Activated naive CD4-positive, alpha-beta T cell treated with anti-CD3 and anti-CD28 coated beads, Interleukin-2, amount 50 U/mL, for 24 hours (primary cell): ENCODE results near the gene RGL4.

Experiments
- H3K27ac Mint-ChIP-seq: one replicate; pipeline ENCODE4 v1.8.0; 2021; ENCODE audit warnings: mild to moderate bottlenecking, mixed read lengths
- H3K27me3 Mint-ChIP-seq: one replicate; pipeline ENCODE4 v1.8.0; 2021; ENCODE audit warnings: mixed read lengths
- H3K36me3 Mint-ChIP-seq: one replicate; pipeline ENCODE4 v1.8.0; 2021; ENCODE audit warnings: mixed read lengths
- H3K4me1 Mint-ChIP-seq: one replicate; pipeline ENCODE4 v1.8.0; 2021; ENCODE audit warnings: mixed read lengths
- H3K4me3 Mint-ChIP-seq: one replicate; pipeline ENCODE4 v1.8.0; 2021; ENCODE audit warnings: mild to moderate bottlenecking, mixed read lengths
- H3K9me3 Mint-ChIP-seq: one replicate; pipeline ENCODE4 v1.8.0; 2021; ENCODE audit warnings: mixed read lengths

RGL4 gene

GRCh38 chr22:23742505-23743264 is 51.9 kb downstream of the RGL4 start:
- H3K27me3 Mint-ChIP-seq = no peaks in the 10 kb centered on the region
- no peak overlapping the region for H3K4me3 Mint-ChIP-seq
- no peaks in the 10 kb centered on the region for H3K9me3 Mint-ChIP-seq
- no peak overlapping the region for H3K27ac Mint-ChIP-seq
- no peaks in the 10 kb centered on the region for H3K4me1 Mint-ChIP-seq
- H3K36me3 Mint-ChIP-seq = peaks cover 24% of the 10 kb centered on the region

GRCh38 chr22:23743303-23743705 is 52.5 kb downstream of the RGL4 start:
- Mint-ChIP-seq H3K4me1 (no peaks in the 10 kb centered on the region), H3K27me3 (no peaks in the 10 kb centered on the region), H3K4me3 (no peak overlapping the region), H3K27ac (no peak overlapping the region), H3K9me3 (no peaks in the 10 kb centered on the region), H3K36me3 (peaks cover 24% of the 10 kb centered on the region)

- H3K9me3 Mint-ChIP-seq = no peaks in the 10 kb centered on the region
- H3K27me3 Mint-ChIP-seq = no peaks in the 10 kb centered on the region
- no peak overlapping the region for H3K4me3 Mint-ChIP-seq
- H3K27ac Mint-ChIP-seq = no peak overlapping the region
- H3K36me3 Mint-ChIP-seq = peaks cover 24% of the 10 kb centered on the region
- no peaks in the 10 kb centered on the region for H3K4me1 Mint-ChIP-seq
These were observed 53.2 kb downstream of the RGL4 start for GRCh38 chr22:23744001-23744400.

GRCh38 chr22:23744485-23744884 is 53.7 kb downstream of the RGL4 start:
- Mint-ChIP-seq H3K36me3 (peaks cover 24% of the 10 kb centered on the region), H3K4me3 (no peak overlapping the region), H3K27ac (no peak overlapping the region), H3K4me1 (no peaks in the 10 kb centered on the region), H3K27me3 (no peaks in the 10 kb centered on the region), H3K9me3 (no peaks in the 10 kb centered on the region)

- H3K36me3 Mint-ChIP-seq = peaks cover 24% of the 10 kb centered on the region
- no peaks in the 10 kb centered on the region for H3K9me3 Mint-ChIP-seq
- no peak overlapping the region for H3K4me3 Mint-ChIP-seq
- no peaks in the 10 kb centered on the region for H3K27me3 Mint-ChIP-seq
- H3K4me1 Mint-ChIP-seq = peaks cover 11% of the 10 kb centered on the region
- no peak overlapping the region for H3K27ac Mint-ChIP-seq
These were observed 55.0 kb downstream of the RGL4 start for GRCh38 chr22:23745791-23746190.
